VCaP (cell line): ENCODE results near the gene ARL15.

ENCODE experiments used
- H3K27ac ChIP-seq: fragments of 450-650 bp; 2 replicates; pipeline ENCODE4 v1.5.1; 2017
- CTCF ChIP-seq: fragments of 450-650 bp; conservative IDR thresholded peaks from 2 replicates; pipeline ENCODE4 v1.5.1; 2017; ENCODE audit warnings: mild to moderate bottlenecking, moderate library complexity

The ARL15 gene

DNA sequence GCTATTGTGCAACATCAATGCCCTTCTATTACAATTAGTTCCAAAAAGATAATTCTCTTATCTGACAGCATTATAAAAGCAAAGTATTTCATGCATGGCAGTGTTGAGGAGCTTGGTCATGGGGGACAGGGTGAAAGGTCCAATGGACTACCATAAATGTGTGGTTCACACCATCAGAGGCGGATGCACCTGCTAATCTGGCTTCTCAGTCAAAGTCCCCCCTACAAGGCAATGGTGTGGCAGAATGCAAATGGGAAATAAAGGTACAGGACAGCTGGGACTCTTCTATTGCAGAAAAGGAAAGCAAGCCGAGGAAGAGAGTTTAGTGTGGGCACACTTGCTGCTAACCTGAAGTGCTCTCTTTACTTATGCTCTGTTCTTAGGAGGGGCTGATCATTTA lies 380.8 kb downstream of the ARL15 start:
- no peak for TF ChIP-seq CTCF
- H3K27ac ChIP-seq, result no peak overlapping the region

DNA sequence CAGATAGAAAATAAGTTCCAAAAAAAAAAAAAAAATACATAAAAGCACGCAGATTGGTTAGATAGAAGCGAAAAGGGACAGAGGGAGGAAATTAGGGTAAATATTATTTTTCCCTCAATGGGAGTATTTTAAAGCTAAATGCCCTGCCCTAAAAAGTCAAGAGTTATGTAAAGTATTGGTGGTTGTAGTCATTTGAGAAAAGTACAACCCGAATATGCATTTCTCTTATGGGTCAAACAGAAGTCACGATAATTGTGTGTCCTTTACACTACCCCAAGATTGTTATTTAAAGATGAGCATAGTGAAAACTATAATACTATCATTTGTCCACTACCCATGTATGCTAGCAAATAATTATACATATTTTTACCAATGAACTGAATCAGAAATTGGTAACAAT lies 381.2 kb downstream of the ARL15 start:
- H3K27ac ChIP-seq, result no peak overlapping the region
- TF ChIP-seq CTCF, result no peak

DNA sequence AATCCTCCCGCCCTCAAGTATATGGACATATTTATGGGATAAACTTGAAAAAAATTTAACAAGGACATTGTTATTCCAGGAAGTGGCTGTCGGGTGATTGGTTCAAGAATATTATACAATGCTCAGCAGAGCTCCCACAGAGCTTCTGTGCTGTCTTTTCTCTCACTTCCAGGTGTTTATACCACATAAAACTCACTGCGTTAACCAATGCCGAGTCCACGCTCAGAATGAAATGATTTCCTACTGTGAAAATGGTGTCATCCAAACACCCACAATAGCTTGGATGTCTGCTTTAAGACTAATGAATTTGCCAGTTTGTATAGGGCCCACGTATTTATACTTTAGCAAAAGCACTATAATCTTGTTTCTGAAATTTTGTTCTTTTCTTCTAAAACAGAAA lies 381.7 kb downstream of the ARL15 start:
- TF ChIP-seq CTCF, result no peak
- no peak overlapping the region for H3K27ac ChIP-seq

DNA sequence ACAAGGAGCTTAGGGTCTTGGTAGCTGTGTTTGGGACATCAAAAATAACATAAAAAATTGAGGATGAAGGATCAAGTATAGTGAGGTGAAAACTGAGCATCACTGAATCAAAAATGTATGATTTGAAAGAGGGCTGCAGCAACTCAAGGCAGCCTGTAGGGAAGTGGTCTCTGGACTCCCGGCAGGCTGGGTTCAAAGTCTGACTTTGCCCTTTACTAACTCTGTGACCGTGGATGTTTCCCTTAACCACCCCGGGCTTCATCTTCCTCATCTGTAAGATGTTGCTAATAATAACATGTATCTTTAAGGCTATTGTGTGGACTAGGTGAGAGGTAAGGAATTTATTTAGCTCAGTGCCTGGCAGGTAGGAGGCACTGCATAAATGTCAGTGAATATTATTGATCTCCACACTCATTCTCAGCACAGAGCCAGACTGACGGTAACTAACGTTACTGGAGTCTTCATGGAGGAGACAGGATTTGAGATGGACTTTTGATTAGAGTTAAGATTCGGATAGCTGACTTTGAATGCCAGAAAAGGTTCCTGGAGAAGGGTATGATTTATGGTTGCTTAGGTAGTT lies 382.6 kb downstream of the ARL15 start:
- TF ChIP-seq CTCF, result no peak
- H3K27ac ChIP-seq, result no peak overlapping the region

- TF ChIP-seq CTCF, result no peak
- H3K27ac ChIP-seq, result no peak overlapping the region
Measured at GRCh38 chr5:53926026-53926425, 384.3 kb downstream of the ARL15 start.

GRCh38 chr5:53924392-53924791 lies 386.0 kb downstream of the ARL15 start:
- no peak overlapping the region for H3K27ac ChIP-seq

DNA sequence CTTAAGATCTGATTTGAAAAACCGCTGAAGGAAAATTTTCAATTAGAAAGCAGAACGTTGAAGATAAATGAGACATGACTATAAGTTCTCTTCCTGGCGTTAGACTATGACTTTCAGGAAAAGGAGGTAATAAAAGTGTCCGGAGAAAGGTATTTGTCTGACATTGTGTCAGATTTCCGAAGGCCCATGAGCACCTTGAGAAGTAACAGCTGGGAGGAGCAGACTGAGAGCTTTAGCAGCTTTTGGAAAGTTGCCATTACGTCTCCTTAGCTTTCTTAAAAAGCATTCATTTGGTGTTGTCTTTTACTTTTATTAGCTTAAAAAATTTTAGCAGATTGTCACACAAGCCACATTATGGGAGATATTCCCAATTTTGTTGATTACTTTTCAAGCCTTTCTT lies 386.4 kb downstream of the ARL15 start:
- TF ChIP-seq CTCF, result no peak
- H3K27ac ChIP-seq, result no peak overlapping the region

More at GRCh38 chr5:53924392-53924791, 386.0 kb downstream of the ARL15 start:
- no peak for TF ChIP-seq CTCF
